ENCODE results near the gene ALK.

DNA sequence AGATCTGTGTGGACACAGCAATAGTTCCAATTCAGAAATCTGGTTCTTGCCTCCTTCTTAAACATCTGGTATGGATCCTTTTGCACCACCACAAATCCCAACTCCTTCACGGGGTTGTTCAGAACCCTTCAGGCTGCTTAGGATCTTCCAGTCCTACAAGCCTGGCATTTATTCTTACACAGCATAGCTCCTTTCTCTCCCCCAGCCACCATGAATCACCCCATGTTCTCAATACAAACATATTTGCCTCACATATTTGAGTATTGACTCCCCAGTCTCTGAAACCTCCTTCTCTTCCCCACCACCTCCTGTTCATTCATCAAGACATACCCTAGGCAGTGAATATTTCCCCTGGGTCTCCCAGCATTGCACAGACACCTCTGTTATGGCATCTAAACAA is 155.2 kb downstream of the ALK start:
- TF ChIP-seq POLR2AphosphoS5 (IDR thresholded peaks at IDR 0.05; ENCODE audit: low read depth): no peak
- TF ChIP-seq, protein P1, sequence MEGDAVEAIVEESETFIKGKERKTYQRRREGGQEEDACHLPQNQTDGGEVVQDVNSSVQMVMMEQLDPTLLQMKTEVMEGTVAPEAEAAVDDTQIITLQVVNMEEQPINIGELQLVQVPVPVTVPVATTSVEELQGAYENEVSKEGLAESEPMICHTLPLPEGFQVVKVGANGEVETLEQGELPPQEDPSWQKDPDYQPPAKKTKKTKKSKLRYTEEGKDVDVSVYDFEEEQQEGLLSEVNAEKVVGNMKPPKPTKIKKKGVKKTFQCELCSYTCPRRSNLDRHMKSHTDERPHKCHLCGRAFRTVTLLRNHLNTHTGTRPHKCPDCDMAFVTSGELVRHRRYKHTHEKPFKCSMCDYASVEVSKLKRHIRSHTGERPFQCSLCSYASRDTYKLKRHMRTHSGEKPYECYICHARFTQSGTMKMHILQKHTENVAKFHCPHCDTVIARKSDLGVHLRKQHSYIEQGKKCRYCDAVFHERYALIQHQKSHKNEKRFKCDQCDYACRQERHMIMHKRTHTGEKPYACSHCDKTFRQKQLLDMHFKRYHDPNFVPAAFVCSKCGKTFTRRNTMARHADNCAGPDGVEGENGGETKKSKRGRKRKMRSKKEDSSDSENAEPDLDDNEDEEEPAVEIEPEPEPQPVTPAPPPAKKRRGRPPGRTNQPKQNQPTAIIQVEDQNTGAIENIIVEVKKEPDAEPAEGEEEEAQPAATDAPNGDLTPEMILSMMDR (conservative IDR thresholded peaks at IDR 0.05; ENCODE audit: low read depth in 2 of 2): no peak
- no peak for TF ChIP-seq EZH2 (IDR thresholded peaks at IDR 0.05; ENCODE audit: low read depth, unreplicated experiment)
- no peak for TF ChIP-seq REST (IDR thresholded peaks at IDR 0.05; ENCODE audit: unreplicated experiment)
- TF ChIP-seq JUNB (IDR thresholded peaks at IDR 0.05; ENCODE audit: unreplicated experiment): no peak
- no peak for TF ChIP-seq EZH2phosphoT487 (IDR thresholded peaks at IDR 0.05; ENCODE audit: unreplicated experiment)
